HEK293 (cell line): ENCODE data around the gene CUL1.
A peak's percentile ranks its signal among the peaks of the same experiment; 100 is the strongest.

ENCODE experiments used
- CTCF ChIA-PET: fragments of 350-600 bp; formaldehyde crosslinking; extraction: SDS; loops from one replicate; lab custom pipeline; 2021; ENCODE audit warnings: antibody characterized with exemption; lab: Yijun Ruan, JAX
- POLR2A ChIA-PET: fragments of 300-600 bp; formaldehyde crosslinking; extraction: SDS; loops from one replicate; lab custom pipeline; 2020; ENCODE audit warnings: antibody characterized with exemption, inconsistent platforms; lab: Yijun Ruan, JAX
- H3K27ac ChIP-seq: fragments of 200-500 bp; sonication (Bioruptor generic); 2 replicates; pipeline ENCODE4 v1.5.1; 2014; ENCODE audit warnings: low read depth, low read length, control low read depth, inconsistent platforms; ENCODE audit errors: extremely low read depth
- H3K36me3 ChIP-seq, 2 experiments: fragments of 200-500 bp in 1 of 2; sonication (Bioruptor generic) in 1 of 2; 1 replicate in 1 of 2; 2 replicates in 1 of 2; pipeline ENCODE4 v1.5.1; 2014 to 2017; ENCODE audit warnings: inconsistent platforms in 2 of 2, low read length in 2 of 2; ENCODE audit not compliant: control insufficient read depth in 2 of 2, insufficient read depth in 1 of 2
- H3K4me1 ChIP-seq: fragments of 200-500 bp; sonication (Bioruptor generic); 2 replicates; pipeline ENCODE4 v1.5.1; 2014; ENCODE audit warnings: mild to moderate bottlenecking, low read length, inconsistent platforms; ENCODE audit not compliant: control insufficient read depth, insufficient read depth
- H3K4me3 ChIP-seq: 2 replicates; pipeline ENCODE4 v1.5.1; 2011; ENCODE audit warnings: low read depth, mild to moderate bottlenecking, control low read depth, low read length, moderate library complexity
- H3K9me3 ChIP-seq: fragments of 200-500 bp; sonication (Bioruptor generic); 2 replicates; pipeline ENCODE4 v1.5.1; 2014; ENCODE audit warnings: low read depth, low read length, inconsistent platforms; ENCODE audit not compliant: control insufficient read depth, insufficient read depth
- FEZF1 ChIP-seq: fragments of 450-650 bp; formaldehyde crosslinking; IDR thresholded peaks from 2 replicates; pipeline ENCODE4 v1.5.1; 2016; ENCODE audit warnings: missing biosample characterization, missing genetic modification characterization
- HIC1 ChIP-seq: fragments of 450-650 bp; formaldehyde crosslinking; IDR thresholded peaks from 2 replicates; pipeline ENCODE4 v1.5.1; 2016; ENCODE audit warnings: missing biosample characterization, missing genetic modification characterization
- IKZF3 ChIP-seq: fragments of 450-650 bp; IDR thresholded peaks from 2 replicates; pipeline ENCODE4 v1.5.0; 2018; ENCODE audit warnings: missing biosample characterization, mild to moderate bottlenecking, missing genetic modification characterization, moderate library complexity
- KLF10 ChIP-seq: fragments of 450-650 bp; IDR thresholded peaks from 2 replicates; pipeline ENCODE4 v1.5.1; 2018; ENCODE audit warnings: missing biosample characterization, mild to moderate bottlenecking, missing genetic modification characterization
- OSR2 ChIP-seq: fragments of 450-650 bp; formaldehyde crosslinking; IDR thresholded peaks from 2 replicates; pipeline ENCODE4 v1.5.1; 2016; ENCODE audit warnings: missing biosample characterization, missing genetic modification characterization
- PRDM1 ChIP-seq: fragments of 450-650 bp; formaldehyde crosslinking; IDR thresholded peaks from 2 replicates; pipeline ENCODE4; 2016; ENCODE audit warnings: missing biosample characterization, missing genetic modification characterization
- PRDM4 ChIP-seq: fragments of 450-650 bp; formaldehyde crosslinking; IDR thresholded peaks from 2 replicates; pipeline ENCODE4 v1.5.1; 2017; ENCODE audit warnings: missing biosample characterization, missing genetic modification characterization
- PRDM6 ChIP-seq: fragments of 450-650 bp; formaldehyde crosslinking; IDR thresholded peaks from 2 replicates; pipeline ENCODE4 v1.5.1; 2017; ENCODE audit warnings: missing biosample characterization, missing genetic modification characterization
- SCRT2 ChIP-seq: fragments of 450-650 bp; formaldehyde crosslinking; IDR thresholded peaks from 2 replicates; pipeline ENCODE4 v1.5.1; 2016; ENCODE audit warnings: missing biosample characterization, missing genetic modification characterization
- WT1 ChIP-seq: fragments of 450-650 bp; formaldehyde crosslinking; IDR thresholded peaks from 2 replicates; pipeline ENCODE4 v1.5.1; 2016; ENCODE audit warnings: missing biosample characterization, missing genetic modification characterization
- ZEB2 ChIP-seq: fragments of 450-650 bp; formaldehyde crosslinking; IDR thresholded peaks from 2 replicates; pipeline ENCODE4 v1.5.1; 2016; ENCODE audit warnings: missing biosample characterization, missing genetic modification characterization
- ZFHX2 ChIP-seq: fragments of 450-650 bp; formaldehyde crosslinking; conservative IDR thresholded peaks from 2 replicates; pipeline ENCODE4 v1.5.1; 2016; ENCODE audit warnings: missing biosample characterization, missing genetic modification characterization
- ZFP41 ChIP-seq: fragments of 450-650 bp; formaldehyde crosslinking; IDR thresholded peaks from 2 replicates; pipeline ENCODE4 v1.5.1; 2016; ENCODE audit warnings: missing biosample characterization, missing genetic modification characterization, borderline replicate concordance
- ZNF362 ChIP-seq: fragments of 450-650 bp; formaldehyde crosslinking; IDR thresholded peaks from 2 replicates; pipeline ENCODE4 v1.5.1; 2016; ENCODE audit warnings: missing biosample characterization, missing genetic modification characterization
- ZNF366 ChIP-seq: fragments of 450-650 bp; formaldehyde crosslinking; conservative IDR thresholded peaks from 2 replicates; pipeline ENCODE4 v1.5.1; 2016; ENCODE audit warnings: missing biosample characterization, missing genetic modification characterization
- ZNF394 ChIP-seq: fragments of 450-650 bp; formaldehyde crosslinking; IDR thresholded peaks from 2 replicates; pipeline ENCODE4 v1.5.1; 2016; ENCODE audit warnings: missing biosample characterization, missing genetic modification characterization, mild to moderate bottlenecking, moderate library complexity, borderline replicate concordance
- ZNF449 ChIP-seq: fragments of 450-650 bp; formaldehyde crosslinking; IDR thresholded peaks from 2 replicates; pipeline ENCODE4 v1.5.1; 2017; ENCODE audit warnings: missing biosample characterization, mild to moderate bottlenecking, missing genetic modification characterization, moderate library complexity
- ZNF629 ChIP-seq: fragments of 450-650 bp; formaldehyde crosslinking; IDR thresholded peaks from 2 replicates; pipeline ENCODE4 v1.5.1; 2017; ENCODE audit warnings: missing biosample characterization, missing genetic modification characterization
- ZNF664 ChIP-seq: fragments of 450-650 bp; formaldehyde crosslinking; IDR thresholded peaks from 2 replicates; pipeline ENCODE4 v1.5.1; 2016; ENCODE audit warnings: missing biosample characterization, missing genetic modification characterization
- ZNF776 ChIP-seq: fragments of 450-650 bp; formaldehyde crosslinking; IDR thresholded peaks from 2 replicates; pipeline ENCODE4 v1.5.0; 2017; ENCODE audit warnings: missing biosample characterization, missing genetic modification characterization, borderline replicate concordance
- ZNF843 ChIP-seq: fragments of 450-650 bp; formaldehyde crosslinking; IDR thresholded peaks from 2 replicates; pipeline ENCODE4 v1.5.1; 2016; ENCODE audit warnings: missing biosample characterization, missing genetic modification characterization
- ZSCAN30 ChIP-seq: fragments of 450-650 bp; IDR thresholded peaks from 2 replicates; pipeline ENCODE4 v1.5.1; 2018; ENCODE audit warnings: missing biosample characterization, mild to moderate bottlenecking, missing genetic modification characterization, moderate library complexity
- ZXDB ChIP-seq: fragments of 450-650 bp; formaldehyde crosslinking; IDR thresholded peaks from 2 replicates; pipeline ENCODE4 v1.5.1; 2016; ENCODE audit warnings: missing biosample characterization, missing genetic modification characterization

The CUL1 gene

GRCh38 chr7:148704189-148704588 lies 5.5 kb downstream of the CUL1 start:
- no peak overlapping the region for H3K27ac ChIP-seq
- TF ChIP-seq ZSCAN30 (tag by site-specific recombination) (no peak), OSR2 (0 out of 2 replicates have a peak, but pooled peaks have one; percentile 15), PRDM1 (tag by site-specific recombination) (0 out of 2 replicates have a peak, but pooled peaks have one; percentile 25), ZNF629 (tag by site-specific recombination) (peak; percentile 54; the same call in 1 of the 2 replicates), ZEB2 (0 out of 2 replicates have a peak, but pooled peaks have one; percentile 14), ZNF366 (tag by site-specific recombination) (0 out of 2 replicates have a peak, but pooled peaks have one; percentile 36), ZNF362 (tag by site-specific recombination) (0 out of 2 replicates have a peak, but pooled peaks have one; percentile 45), ZNF843 (tag by site-specific recombination) (0 out of 2 replicates have a peak, but pooled peaks have one; percentile 12), PRDM6 (peak; percentile 78), KLF10 (no peak)
- H3K4me3 ChIP-seq = no peak overlapping the region
- no peaks in the 10 kb centered on the region for H3K36me3 ChIP-seq
- CTCF ChIA-PET = interaction anchor here (0.7 to 1.0 kb wide), 3 partner anchors 17 to 129 kb away, joined by 5 to 10 read pairs (median 6); no protein-coding TSS in a partner anchor
- H3K9me3 ChIP-seq = no peaks in the 10 kb centered on the region
- peaks cover 21% of the 10 kb centered on the region for H3K4me1 ChIP-seq
- POLR2A ChIA-PET = no interaction called here

GRCh38 chr7:148704970-148705369 lies 6.3 kb downstream of the CUL1 start:
- H3K27ac ChIP-seq = no peak overlapping the region
- no peaks in the 10 kb centered on the region for H3K36me3 ChIP-seq
- CTCF ChIA-PET = interaction anchor here (0.6 to 1.1 kb wide), 4 partner anchors 9 to 136 kb away, joined by 3 to 6 read pairs (median 4); no protein-coding TSS in a partner anchor
- POLR2A ChIA-PET = no interaction called here
- H3K4me1 ChIP-seq = peaks cover 21% of the 10 kb centered on the region
- H3K4me3 ChIP-seq = no peak overlapping the region
- H3K9me3 ChIP-seq = no peaks in the 10 kb centered on the region
- TF ChIP-seq ZFHX2 (tag by site-specific recombination) (no peak), ZNF449 (tag by site-specific recombination) (peak; percentile 36; the same call in 1 of the 2 replicates), ZXDB (tag by site-specific recombination) (0 out of 2 replicates have a peak, but pooled peaks have one; percentile 33), PRDM4 (peak; percentile 93), ZNF664 (tag by site-specific recombination) (peak; percentile 64; the same call in 1 of the 2 replicates), HIC1 (tag by site-specific recombination) (peak; percentile 29; the same call in 1 of the 2 replicates), ZNF843 (tag by site-specific recombination) (peak; percentile 83), FEZF1 (tag by site-specific recombination) (peak; percentile 34; the same call in 1 of the 2 replicates), ZNF776 (no peak), PRDM6 (peak; percentile 80), WT1 (tag by site-specific recombination) (0 out of 2 replicates have a peak, but pooled peaks have one; percentile 21), SCRT2 (tag by site-specific recombination) (no peak), IKZF3 (tag by site-specific recombination) (peak; percentile 30; the same call in 1 of the 2 replicates), ZNF394 (tag by site-specific recombination) (no peak), ZFP41 (no peak)
